ENCODE measurements around the gene ITPRID2.

DNA sequence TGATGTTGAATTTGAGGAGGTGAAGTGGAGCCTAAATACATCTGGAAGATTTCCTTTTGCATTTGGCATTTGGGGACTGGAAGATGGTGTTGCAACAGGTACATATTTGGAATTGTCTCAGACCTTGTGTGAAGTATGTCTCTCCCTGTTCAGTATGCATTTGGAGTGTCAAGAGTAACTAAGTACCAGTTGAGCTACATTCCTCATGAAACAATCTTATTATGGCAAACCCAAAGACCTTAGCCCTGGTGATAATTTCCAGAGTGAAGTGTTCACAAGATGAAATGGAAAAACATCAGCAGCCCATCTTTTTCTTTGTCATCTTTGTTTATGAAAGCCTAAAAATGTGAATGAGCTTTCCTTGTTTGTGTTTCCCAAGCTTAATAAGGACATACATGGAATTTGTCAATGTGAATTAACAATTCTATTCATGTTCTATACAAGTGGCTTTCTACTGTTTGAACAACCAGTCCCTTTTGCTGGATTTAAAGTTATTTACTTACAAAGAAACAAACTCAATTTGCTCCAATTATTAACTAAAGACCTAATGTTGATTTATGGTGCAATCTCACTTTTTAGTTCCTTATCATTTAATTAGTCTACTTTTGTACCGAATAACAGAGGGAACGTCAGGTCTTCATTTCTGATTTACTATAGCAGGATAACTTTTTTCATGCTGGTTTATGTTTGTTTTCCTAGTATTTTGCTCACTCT lies 52.0 kb downstream of the ITPRID2 start:
- TF ChIP-seq, protein P1, sequence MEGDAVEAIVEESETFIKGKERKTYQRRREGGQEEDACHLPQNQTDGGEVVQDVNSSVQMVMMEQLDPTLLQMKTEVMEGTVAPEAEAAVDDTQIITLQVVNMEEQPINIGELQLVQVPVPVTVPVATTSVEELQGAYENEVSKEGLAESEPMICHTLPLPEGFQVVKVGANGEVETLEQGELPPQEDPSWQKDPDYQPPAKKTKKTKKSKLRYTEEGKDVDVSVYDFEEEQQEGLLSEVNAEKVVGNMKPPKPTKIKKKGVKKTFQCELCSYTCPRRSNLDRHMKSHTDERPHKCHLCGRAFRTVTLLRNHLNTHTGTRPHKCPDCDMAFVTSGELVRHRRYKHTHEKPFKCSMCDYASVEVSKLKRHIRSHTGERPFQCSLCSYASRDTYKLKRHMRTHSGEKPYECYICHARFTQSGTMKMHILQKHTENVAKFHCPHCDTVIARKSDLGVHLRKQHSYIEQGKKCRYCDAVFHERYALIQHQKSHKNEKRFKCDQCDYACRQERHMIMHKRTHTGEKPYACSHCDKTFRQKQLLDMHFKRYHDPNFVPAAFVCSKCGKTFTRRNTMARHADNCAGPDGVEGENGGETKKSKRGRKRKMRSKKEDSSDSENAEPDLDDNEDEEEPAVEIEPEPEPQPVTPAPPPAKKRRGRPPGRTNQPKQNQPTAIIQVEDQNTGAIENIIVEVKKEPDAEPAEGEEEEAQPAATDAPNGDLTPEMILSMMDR (IDR thresholded peaks at IDR 0.05): no peak
- no peak for TF ChIP-seq POLR2A (IDR thresholded peaks at IDR 0.05)

Data from uterus (tissue), 2 donors.